ENCODE results near the gene RAC2.
"Not testable (repeated sequence)": the region's sequence is repeated elsewhere in the genome, so short reads cannot be mapped to it uniquely, and the experiment has no call there.

The RAC2 gene

DNA sequence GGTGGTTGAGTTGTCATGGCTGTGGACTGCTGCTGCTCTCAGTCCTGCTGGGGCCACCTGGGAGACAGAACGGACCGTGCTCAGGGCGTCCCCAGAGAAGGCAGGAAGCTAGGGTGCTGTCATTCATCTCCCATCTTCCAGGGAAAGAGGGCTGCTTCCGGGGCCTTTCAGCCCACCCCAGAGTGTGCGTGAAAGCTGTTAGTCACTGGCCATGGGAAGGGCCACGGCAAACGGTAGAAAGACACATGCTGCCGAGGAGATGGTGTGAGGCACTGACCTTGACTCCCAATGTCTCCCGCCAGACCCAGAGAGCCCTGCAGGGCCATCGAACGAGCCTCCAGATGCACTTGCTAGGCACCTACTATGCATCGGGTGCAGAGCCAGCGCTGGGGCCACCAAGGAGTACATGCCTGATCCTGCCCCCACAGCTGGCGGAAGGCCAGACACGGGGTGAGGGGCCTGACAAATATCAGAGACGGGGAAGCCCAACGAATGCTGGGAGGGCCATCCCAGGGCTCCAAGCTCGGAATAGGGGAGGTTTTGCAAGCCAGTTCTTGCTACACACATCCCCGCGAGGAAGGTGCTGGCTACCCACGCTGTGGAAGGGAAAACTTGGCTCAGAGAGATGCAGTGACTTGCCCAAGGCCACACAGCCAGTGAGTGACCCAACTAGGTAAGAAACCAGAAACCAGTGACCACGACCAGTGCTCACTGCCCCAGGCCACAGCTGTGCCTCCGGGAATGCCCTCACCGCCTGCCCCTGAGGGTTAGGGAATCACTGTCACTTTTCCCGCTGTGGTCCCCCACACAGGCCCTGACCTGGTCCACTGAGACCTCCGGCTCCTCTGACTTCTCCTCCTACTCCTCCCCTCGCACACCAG lies 10.1 kb downstream of the RAC2 start:
- DNase-seq (ENCODE audit: low read depth): no peak

- not testable (repeated sequence) for DNase-seq (ENCODE audit: low read depth)
These were observed 10.7 kb downstream of the RAC2 start for GRCh38 chr22:37233371-37233750.

- DNase-seq (ENCODE audit: low read depth): no peak
These were observed 11.7 kb downstream of the RAC2 start for GRCh38 chr22:37232140-37232998.

GRCh38 chr22:37231406-37232139 lies 12.5 kb downstream of the RAC2 start:
- no peak for DNase-seq (ENCODE audit: low read depth)

- DNase-seq (ENCODE audit: low read depth): no peak
These were observed 13.2 kb downstream of the RAC2 start for GRCh38 chr22:37230673-37231405.

DNA sequence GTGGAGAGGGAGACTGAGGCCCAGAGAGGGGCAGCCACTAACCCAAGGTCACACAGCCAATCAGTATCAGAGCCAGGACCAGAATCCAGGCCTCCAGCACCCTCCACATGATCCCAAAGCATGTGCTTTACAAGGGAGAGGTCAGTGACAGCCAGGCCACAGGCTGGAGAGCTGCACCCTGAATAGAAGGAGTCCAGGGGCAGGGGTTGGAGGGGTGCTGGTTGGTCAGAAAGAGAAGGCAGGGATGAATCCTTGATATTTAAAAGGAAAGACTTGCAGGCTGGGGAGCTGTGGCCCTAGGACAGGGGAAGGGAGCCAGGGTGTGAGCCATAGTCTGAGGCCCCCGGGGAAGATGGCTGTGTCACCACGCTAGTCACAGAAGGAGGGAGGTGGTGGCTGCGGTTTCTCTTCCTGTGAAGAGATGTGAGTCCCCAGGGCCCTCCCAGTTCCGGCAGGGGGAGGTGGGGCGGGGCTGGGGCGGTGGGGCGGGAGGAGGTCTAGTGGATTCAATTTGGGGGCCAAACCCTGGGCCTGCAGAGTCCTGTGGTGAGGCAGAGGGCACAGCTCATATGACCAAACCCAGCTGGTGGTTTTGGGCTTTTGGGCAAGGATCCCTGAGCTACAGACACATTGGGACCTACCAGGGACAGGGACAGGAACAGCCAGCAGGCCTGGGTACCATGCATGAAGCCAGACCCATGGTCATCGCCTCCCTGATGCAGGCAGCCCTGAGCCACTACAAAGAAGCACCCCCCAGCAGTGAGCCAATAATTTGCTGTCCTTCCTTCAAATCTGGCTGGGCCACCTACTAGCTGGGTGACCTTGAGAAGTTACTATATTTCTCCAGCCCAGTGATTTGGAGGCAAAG lies 14.0 kb downstream of the RAC2 start:
- peak; percentile 87 for DNase-seq (ENCODE audit: low read depth)

DNA sequence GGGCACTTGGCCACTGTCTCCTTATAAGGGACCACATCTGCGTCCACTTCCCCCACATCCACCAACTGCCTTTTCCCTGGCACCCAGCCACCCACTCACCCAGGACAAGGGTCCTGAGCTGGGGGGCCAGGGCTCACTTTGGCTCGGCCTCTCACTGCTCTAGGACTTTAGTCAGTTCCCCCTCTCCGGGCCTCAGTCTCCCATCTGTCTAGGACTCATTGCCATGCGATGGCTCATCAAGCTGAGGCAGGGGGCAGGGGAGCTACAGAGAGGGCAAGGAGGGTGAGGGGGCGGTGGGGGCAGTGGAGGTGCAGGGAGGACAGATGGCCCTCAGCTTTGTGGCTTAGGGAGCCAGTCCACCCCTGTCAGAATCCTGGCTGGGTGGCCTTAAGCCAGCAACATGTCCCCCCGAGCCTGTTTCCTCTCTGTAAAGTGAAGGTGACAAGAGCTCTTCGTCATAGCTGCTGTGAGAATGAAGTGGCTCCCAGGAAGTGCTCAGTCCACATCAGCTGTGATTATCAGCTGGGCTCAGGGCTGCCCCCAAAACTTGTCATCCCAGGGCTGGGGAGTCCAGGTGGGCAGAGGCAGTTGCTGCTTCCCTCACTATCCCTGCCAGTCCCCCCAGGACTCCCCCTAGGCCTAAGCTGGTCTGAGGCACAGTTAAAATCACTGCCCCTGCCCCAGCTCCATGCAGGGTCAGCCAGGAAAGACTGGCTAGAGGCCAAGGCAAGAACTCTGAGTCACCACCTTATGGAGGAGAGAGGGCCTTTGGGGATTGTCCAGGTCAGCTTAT lies 14.9 kb downstream of the RAC2 start:
- DNase-seq (ENCODE audit: low read depth): no peak

DNA sequence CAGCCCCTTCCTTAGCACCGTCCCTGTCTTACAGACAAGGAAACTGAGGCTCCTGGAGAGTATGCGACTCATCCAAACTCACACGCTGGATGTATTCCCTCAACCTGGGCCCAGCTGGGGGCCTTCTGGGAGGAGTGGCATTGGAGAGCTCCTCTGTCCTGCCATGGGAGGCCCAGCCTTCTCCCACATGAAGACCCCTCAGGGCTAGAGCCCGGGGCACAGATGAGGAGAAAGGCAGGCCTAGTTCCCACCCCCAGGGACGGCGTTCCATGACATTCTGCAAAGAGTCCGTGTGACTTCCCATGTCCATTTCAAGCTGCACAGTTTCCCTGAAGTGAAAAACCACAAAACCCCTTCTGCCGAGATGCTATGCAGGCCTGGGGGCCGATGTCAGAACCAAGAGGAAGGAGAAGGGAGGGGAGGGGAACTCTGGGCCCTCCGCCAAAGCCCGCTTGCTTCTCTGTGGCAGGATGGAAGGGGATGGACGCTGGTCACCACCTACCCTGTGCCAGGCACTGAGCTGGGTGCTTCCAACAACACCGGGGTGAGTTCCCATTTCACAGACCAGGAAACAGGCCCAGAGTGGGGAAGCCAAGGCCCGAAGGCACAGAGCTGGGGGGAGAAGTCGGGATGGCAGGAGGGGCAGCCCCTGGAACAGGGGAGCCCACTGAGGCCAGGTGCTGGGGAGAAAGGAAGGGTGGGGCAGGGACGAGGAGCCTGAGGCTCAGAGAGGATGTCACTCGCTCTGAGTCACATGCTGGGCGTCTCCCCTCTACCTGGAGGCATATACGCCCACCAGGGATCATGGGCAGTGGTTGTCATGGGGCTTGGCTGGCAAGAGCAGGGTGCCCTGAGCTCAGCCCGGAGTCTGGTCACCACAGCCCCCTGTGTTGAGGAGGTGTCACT lies 15.7 kb downstream of the RAC2 start:
- no peak for DNase-seq (ENCODE audit: low read depth)

DNA sequence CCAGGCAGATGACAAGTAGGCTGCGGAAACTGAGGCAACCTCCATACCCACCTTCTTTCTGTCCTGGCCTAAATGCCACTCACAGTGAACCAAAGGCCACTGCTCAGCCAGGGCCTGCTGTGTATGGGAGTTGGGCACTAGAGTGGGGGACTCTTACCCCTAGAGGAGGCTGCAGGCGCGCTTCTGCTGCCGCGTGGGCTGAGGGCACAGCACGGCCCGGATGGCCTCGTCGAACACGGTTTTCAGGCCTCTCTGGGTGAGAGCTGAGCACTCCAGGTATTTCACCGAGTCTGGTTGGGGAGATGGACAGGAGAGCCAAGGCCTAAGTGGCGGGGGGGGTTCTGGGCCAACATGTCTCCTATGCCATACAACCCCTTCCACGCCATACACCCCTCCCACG lies 17.6 kb downstream of the RAC2 start:
- DNase-seq (ENCODE audit: low read depth): no peak

- no peak for DNase-seq (ENCODE audit: low read depth)
These were observed 18.0 kb downstream of the RAC2 start for GRCh38 chr22:37226087-37226486.

DNA sequence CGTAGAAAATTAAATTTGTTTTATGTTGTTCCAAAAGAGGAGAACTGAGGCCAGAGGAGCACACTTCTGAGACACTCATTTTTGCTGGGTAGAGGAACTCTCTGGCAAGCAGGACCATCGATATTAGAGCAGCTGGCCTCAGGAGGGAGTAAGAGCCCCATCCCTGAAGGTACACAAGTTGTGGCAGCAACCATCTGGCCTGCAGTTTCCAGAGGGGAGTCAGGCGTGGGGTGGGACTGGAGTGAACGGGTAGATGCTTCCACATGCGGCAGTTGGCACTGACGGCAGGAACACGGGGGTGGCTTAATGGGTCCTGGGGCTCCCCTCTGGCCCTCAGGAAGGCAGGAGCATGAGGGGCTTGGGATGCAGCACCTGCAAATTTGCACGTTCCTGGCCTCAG lies 18.6 kb downstream of the RAC2 start:
- DNase-seq (ENCODE audit: low read depth): no peak

- no peak for DNase-seq (ENCODE audit: low read depth)
These were observed 19.2 kb downstream of the RAC2 start for GRCh38 chr22:37224757-37225420.

- no peak for DNase-seq (ENCODE audit: low read depth)
These were observed 20.0 kb downstream of the RAC2 start for GRCh38 chr22:37223965-37224551.

GRCh38 chr22:37222440-37222971 lies 21.6 kb downstream of the RAC2 start:
- no peak for DNase-seq (ENCODE audit: low read depth)

DNA sequence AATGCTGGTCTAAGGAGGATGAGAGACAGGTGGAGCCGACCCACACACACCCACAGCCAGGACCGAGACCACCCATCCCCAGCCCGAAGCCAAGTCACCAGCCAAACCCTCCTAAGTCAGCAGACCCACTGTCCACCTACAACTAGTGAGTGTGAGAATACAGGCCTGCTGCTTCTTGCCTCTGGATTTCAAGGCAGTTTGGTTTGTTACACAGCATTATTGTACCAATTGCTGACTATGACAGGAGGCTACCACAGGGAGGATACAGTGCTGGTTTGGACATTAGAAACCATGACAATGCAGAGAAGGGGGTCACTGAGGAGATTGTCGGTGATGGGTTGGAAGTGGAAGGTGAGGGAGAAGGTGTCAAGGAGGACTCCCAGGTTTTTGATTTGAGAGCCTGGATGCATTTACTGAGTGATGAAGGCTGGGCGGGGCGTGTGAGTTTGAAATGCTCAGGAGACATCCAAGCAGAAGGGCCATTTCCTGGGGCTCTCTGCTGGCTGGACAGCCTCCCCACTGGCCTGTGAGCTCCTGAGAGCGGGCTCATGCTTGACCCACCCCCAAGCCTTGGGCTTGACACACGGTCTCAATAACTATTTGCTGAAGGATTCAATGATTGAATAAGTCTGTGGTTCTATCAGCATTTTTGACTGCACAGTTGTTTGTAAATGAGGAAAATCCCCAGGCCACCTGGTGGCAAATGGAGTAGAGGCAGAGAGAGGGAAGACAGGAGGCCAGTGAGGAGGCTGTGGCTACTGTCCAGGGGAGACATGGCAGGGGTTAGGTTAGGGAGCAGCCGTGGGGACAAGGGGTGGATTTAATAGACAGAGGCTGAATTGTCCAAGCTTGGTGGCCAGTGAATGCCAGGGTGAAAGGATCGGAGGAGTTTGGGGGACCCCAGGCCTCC lies 22.4 kb downstream of the RAC2 start:
- no peak for DNase-seq (ENCODE audit: low read depth)

GRCh38 chr22:37220543-37220981 lies 23.5 kb downstream of the RAC2 start:
- DNase-seq (ENCODE audit: low read depth): no peak

All from activated T-helper 1 cell treated with Interleukin-2 at 50 U/mL for 16 hours (primary cell).